GM12892 (cell line): ENCODE results near the gene RND2.

ENCODE experiments used
- POLR2A ChIP-seq: IDR thresholded peaks from 2 replicates; pipeline ENCODE4 v1.6.1; 2011; ENCODE audit warnings: low read depth, low read length, control low read depth
- POLR2AphosphoS5 ChIP-seq: IDR thresholded peaks from 2 replicates; pipeline ENCODE4 v1.6.1; 2011; ENCODE audit warnings: low read depth, low read length, control low read depth

DNA sequence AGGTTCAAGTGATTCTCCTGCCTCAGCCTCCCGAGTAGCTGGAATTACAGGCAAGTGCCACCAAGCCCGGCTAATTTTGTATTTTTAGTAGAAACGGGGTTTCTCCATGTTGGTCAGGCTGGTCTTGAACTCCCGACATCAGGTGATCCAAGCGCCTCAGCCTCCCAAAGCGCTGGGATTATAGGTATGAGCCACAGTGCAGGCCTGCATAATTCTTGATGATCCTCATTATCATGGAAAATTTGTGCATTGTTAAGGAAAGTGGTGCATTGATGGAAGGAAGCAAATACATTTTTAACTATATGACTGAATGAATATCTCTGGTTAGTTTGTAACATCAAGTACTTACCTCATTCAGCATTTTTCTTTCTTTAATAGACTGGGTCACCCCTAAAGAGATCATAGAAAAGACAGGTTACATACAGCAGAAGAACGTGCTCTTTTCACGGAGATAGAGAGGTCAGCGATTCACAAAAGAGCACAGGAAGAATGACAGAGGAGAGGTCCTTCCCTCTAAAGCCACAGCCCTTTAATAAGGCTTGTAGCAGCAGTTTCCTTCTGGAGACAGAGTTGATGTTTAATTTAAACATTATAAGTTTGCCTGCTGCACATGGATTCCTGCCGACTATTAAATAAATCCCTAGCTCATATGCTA is 38.1 kb downstream of the RND2 start:
- TF ChIP-seq POLR2AphosphoS5 (no peak), POLR2A (no peak)
